HepG2 (cell line): ENCODE measurements around the gene NSD2. TPM values are rescaled to one million over a fixed set of nuclear protein-coding genes. Genes with fewer than 3 reads are reported as not detected.

Experiments used
- ARNT ChIP-seq: fragments of 450-650 bp; IDR thresholded peaks from 2 replicates; pipeline ENCODE4 v1.6.1; 2017
- CC2D1A ChIP-seq: sonication (generic); formaldehyde crosslinking; IDR thresholded peaks from 2 replicates; pipeline ENCODE4 v1.8.1; 2023; ENCODE audit warnings: mild to moderate bottlenecking, missing genetic modification reagents
- NFATC3 ChIP-seq: sonication (generic); formaldehyde crosslinking; IDR thresholded peaks from 2 replicates; pipeline ENCODE4 v1.5.1; 2020; ENCODE audit warnings: mild to moderate bottlenecking, missing genetic modification reagents
- PCBP2 ChIP-seq: fragments of 200-400 bp; formaldehyde crosslinking; optimal IDR thresholded peaks from 2 replicates; pipeline ENCODE3; 2018; ENCODE audit warnings: low read length, low read depth; ENCODE audit not compliant: poor library complexity, severe bottlenecking
- TARDBP ChIP-seq: sonication (generic); formaldehyde crosslinking; IDR thresholded peaks from 2 replicates; pipeline ENCODE4 v1.8.0; 2022; ENCODE audit warnings: mild to moderate bottlenecking, missing genetic modification reagents
- ZEB1 ChIP-seq: IDR thresholded peaks from 2 replicates; pipeline ENCODE4 v1.6.1; 2012; ENCODE audit warnings: mild to moderate bottlenecking, low read depth, inconsistent platforms; ENCODE audit not compliant: insufficient replicate concordance
- ZNF207 ChIP-seq: fragments of 450-650 bp; IDR thresholded peaks from 2 replicates; pipeline ENCODE4 v1.6.1; 2016; ENCODE audit warnings: antibody characterized with exemption, borderline replicate concordance
- ZNF652 ChIP-seq: IDR thresholded peaks from 2 replicates; pipeline ENCODE4 v1.6.1; 2016; ENCODE audit warnings: low read depth, borderline replicate concordance
- ZNF83 ChIP-seq: sonication (generic); formaldehyde crosslinking; IDR thresholded peaks from 2 replicates; pipeline ENCODE4 v1.4.0; 2020; ENCODE audit warnings: missing genetic modification reagents, mild to moderate bottlenecking, borderline replicate concordance
- polyA plus RNA-seq, 8 experiments: library from polyadenylated mRNA; depleted of rRNA in 3 of 8; stranded (reverse) in 7 of 8; unstranded in 1 of 8; fragments of >200 nt; fragmentation: Illumina TruSeq in 4 of 8; extraction: Trizol in 4 of 8; gene quantifications; 2 replicates each; pipeline versions ENCODE4 v1.2.1 to v1.2.3, GENCODE V29; 2011 to 2016; ENCODE audit warnings: low read depth in 4 of 8, missing spikeins in 1 of 8, mixed read lengths in 1 of 8; ENCODE audit not compliant: insufficient read depth in 1 of 8
- total RNA-seq, 5 experiments: library from RNA; depleted of rRNA; stranded (reverse); fragments of >200 nt; fragmentation: Illumina TruSeq; extraction: Trizol; gene quantifications; 2 replicates each; pipeline ENCODE4 v1.2.3, GENCODE V29; 2016; ENCODE audit warnings: low read depth in 1 of 5
- TF ChIP-seq, protein P1 (sequence below): sonication (generic); formaldehyde crosslinking; IDR thresholded peaks from 2 replicates; pipeline ENCODE4 v1.5.1; 2020; ENCODE audit warnings: mild to moderate bottlenecking, moderate library complexity, missing genetic modification reagents
- TF ChIP-seq, protein P2 (sequence below): sonication (generic); formaldehyde crosslinking; IDR thresholded peaks from 2 replicates; pipeline ENCODE4 v1.8.0; 2022; ENCODE audit warnings: mild to moderate bottlenecking, missing genetic modification reagents, borderline replicate concordance
- TF ChIP-seq, protein P3 (sequence below): sonication (generic); formaldehyde crosslinking; IDR thresholded peaks from 2 replicates; pipeline ENCODE4 v1.5.0; 2020; ENCODE audit warnings: mild to moderate bottlenecking, missing genetic modification reagents, borderline replicate concordance
- TF ChIP-seq, protein P4 (sequence below): sonication (generic); formaldehyde crosslinking; IDR thresholded peaks from 2 replicates; pipeline ENCODE4 v1.8.1; 2023; ENCODE audit warnings: mild to moderate bottlenecking, missing genetic modification reagents
- TF ChIP-seq, protein P5 (sequence below): sonication (generic); formaldehyde crosslinking; IDR thresholded peaks from 2 replicates; pipeline ENCODE4 v1.8.1; 2022; ENCODE audit warnings: mild to moderate bottlenecking, missing genetic modification reagents
- TF ChIP-seq, protein P6 (sequence below): sonication (generic); formaldehyde crosslinking; IDR thresholded peaks from 2 replicates; pipeline ENCODE4 v1.4.0; 2020; ENCODE audit warnings: missing genetic modification reagents, borderline replicate concordance

NSD2 gene
- total and polyA plus RNA-seq, 2 of the 13 experiments (the other 11 are each of a cell fraction or from before 2014, with no cell fraction given), result 22.0 to 65.9 TPM

DNA sequence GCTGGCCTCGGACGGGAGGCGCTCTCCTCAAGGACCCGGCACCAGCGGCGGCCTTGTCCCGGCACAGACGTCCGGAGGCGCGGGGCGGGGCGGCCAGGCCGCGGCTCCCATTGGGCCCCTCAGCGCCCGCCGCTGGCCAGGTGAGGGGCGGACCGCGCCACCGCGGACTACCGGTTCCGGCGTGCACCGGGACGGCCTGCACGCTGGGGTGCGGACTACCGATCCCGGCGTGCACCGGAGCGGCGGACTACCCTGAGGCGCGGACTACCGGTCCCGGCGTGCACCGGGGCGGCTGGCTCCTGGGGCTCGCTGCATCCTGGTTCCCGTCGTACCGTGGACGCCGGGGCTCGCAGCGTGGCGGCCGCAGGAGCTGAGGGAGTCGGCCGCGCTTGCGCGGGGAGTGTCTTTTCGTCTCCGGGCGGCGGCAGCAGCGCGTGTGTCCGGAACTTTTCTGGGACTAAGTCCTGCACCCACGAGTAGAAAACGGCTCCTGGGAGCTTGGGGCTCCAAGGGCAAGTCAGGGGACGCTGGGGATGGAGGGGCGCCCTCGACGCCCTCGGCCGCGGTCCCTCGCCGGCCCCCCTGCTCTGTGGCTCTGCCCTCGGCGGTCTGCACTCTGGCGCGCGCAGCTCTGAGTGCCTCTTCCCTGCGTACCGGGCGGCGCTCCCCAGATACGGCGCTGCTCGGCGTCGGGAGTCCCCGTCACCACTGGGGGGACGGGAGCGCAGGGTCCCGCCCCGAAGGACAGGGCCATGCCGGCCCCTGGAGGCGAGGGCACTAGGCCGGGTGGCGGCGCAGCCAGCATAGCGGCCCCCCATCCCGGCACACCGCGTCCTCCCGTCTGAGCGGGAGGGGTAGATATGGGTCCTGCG, 14.9 kb upstream of the NSD2 start, which contains the start of gene LETM1 (continued):
- TF ChIP-seq, protein P1, sequence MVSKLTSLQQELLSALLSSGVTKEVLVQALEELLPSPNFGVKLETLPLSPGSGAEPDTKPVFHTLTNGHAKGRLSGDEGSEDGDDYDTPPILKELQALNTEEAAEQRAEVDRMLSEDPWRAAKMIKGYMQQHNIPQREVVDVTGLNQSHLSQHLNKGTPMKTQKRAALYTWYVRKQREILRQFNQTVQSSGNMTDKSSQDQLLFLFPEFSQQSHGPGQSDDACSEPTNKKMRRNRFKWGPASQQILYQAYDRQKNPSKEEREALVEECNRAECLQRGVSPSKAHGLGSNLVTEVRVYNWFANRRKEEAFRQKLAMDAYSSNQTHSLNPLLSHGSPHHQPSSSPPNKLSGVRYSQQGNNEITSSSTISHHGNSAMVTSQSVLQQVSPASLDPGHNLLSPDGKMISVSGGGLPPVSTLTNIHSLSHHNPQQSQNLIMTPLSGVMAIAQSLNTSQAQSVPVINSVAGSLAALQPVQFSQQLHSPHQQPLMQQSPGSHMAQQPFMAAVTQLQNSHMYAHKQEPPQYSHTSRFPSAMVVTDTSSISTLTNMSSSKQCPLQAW (CRISPR knock-in tag), result peak; percentile 19; the same call in 1 of the 2 replicates
- TF ChIP-seq, protein P2, sequence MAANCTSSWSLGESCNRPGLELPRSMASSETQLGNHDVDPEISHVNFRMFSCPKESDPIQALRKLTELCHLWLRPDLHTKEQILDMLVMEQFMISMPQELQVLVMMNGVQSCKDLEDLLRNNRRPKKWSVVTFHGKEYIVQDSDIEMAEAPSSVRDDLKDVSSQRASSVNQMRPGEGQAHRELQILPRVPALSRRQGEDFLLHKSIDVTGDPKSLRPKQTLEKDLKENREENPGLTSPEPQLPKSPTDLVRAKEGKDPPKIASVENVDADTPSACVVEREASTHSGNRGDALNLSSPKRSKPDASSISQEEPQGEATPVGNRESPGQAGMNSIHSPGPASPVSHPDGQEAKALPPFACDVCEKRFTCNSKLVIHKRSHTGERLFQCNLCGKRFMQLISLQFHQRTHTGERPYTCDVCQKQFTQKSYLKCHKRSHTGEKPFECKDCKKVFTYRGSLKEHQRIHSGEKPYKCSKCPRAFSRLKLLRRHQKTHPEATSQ (CRISPR knock-in tag), result peak; percentile 61; the same call in 1 of the 2 replicates
- TF ChIP-seq, protein P3, sequence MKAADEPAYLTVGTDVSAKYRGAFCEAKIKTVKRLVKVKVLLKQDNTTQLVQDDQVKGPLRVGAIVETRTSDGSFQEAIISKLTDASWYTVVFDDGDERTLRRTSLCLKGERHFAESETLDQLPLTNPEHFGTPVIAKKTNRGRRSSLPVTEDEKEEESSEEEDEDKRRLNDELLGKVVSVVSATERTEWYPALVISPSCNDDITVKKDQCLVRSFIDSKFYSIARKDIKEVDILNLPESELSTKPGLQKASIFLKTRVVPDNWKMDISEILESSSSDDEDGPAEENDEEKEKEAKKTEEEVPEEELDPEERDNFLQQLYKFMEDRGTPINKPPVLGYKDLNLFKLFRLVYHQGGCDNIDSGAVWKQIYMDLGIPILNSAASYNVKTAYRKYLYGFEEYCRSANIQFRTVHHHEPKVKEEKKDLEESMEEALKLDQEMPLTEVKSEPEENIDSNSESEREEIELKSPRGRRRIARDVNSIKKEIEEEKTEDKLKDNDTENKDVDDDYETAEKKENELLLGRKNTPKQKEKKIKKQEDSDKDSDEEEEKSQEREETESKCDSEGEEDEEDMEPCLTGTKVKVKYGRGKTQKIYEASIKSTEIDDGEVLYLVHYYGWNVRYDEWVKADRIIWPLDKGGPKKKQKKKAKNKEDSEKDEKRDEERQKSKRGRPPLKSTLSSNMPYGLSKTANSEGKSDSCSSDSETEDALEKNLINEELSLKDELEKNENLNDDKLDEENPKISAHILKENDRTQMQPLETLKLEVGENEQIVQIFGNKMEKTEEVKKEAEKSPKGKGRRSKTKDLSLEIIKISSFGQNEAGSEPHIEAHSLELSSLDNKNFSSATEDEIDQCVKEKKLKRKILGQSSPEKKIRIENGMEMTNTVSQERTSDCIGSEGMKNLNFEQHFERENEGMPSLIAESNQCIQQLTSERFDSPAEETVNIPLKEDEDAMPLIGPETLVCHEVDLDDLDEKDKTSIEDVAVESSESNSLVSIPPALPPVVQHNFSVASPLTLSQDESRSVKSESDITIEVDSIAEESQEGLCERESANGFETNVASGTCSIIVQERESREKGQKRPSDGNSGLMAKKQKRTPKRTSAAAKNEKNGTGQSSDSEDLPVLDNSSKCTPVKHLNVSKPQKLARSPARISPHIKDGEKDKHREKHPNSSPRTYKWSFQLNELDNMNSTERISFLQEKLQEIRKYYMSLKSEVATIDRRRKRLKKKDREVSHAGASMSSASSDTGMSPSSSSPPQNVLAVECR (CRISPR knock-in tag), result peak; percentile 93
- TF ChIP-seq, protein P4, sequence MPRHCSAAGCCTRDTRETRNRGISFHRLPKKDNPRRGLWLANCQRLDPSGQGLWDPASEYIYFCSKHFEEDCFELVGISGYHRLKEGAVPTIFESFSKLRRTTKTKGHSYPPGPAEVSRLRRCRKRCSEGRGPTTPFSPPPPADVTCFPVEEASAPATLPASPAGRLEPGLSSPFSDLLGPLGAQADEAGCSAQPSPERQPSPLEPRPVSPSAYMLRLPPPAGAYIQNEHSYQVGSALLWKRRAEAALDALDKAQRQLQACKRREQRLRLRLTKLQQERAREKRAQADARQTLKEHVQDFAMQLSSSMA (CRISPR knock-in tag), result no peak
- TF ChIP-seq CC2D1A (peak; percentile 19; the same call in 1 of the 2 replicates), PCBP2 (no peak), ZEB1 (peak; percentile 73), ZNF207 (no peak), TARDBP (peak; percentile 91), ZNF652 (CRISPR knock-in tag) (no peak), ARNT (no peak), ZNF83 (CRISPR knock-in tag) (no peak), NFATC3 (CRISPR knock-in tag) (no peak)
- TF ChIP-seq, protein P5, sequence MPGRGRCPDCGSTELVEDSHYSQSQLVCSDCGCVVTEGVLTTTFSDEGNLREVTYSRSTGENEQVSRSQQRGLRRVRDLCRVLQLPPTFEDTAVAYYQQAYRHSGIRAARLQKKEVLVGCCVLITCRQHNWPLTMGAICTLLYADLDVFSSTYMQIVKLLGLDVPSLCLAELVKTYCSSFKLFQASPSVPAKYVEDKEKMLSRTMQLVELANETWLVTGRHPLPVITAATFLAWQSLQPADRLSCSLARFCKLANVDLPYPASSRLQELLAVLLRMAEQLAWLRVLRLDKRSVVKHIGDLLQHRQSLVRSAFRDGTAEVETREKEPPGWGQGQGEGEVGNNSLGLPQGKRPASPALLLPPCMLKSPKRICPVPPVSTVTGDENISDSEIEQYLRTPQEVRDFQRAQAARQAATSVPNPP (CRISPR knock-in tag), result peak; percentile 39; the same call in 1 of the 2 replicates
- TF ChIP-seq, protein P6, sequence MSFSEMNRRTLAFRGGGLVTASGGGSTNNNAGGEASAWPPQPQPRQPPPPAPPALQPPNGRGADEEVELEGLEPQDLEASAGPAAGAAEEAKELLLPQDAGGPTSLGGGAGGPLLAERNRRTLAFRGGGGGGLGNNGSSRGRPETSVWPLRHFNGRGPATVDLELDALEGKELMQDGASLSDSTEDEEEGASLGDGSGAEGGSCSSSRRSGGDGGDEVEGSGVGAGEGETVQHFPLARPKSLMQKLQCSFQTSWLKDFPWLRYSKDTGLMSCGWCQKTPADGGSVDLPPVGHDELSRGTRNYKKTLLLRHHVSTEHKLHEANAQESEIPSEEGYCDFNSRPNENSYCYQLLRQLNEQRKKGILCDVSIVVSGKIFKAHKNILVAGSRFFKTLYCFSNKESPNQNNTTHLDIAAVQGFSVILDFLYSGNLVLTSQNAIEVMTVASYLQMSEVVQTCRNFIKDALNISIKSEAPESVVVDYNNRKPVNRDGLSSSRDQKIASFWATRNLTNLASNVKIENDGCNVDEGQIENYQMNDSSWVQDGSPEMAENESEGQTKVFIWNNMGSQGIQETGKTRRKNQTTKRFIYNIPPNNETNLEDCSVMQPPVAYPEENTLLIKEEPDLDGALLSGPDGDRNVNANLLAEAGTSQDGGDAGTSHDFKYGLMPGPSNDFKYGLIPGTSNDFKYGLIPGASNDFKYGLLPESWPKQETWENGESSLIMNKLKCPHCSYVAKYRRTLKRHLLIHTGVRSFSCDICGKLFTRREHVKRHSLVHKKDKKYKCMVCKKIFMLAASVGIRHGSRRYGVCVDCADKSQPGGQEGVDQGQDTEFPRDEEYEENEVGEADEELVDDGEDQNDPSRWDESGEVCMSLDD (CRISPR knock-in tag), result peak; percentile 86
